ENCODE measurements around the gene CTSZ.

- TF ChIP-seq EP300 (IDR thresholded peaks at IDR 0.05) (no peak), CTCF (IDR thresholded peaks at IDR 0.05) (no peak), POLR2AphosphoS5 (IDR thresholded peaks at IDR 0.05) (no peak)
Observed at GRCh38 chr20:59005523-59006166, 1.4 kb downstream of the CTSZ start.

Data from sigmoid colon (tissue), 4 donors.